IPS-18c (cell line): ENCODE data around the gene KCTD5.

Source experiments
- H3K4me3 ChIP-seq: 2 replicates; pipeline ENCODE4 v1.7.0; 2013; ENCODE audit warnings: low read depth, mild to moderate bottlenecking, low read length, moderate library complexity; ENCODE audit not compliant: insufficient read depth
- H3K9me3 ChIP-seq: one replicate; pipeline ENCODE4 v1.6.1; 2013; ENCODE audit warnings: mild to moderate bottlenecking, low read length, moderate library complexity; ENCODE audit not compliant: control insufficient read depth, insufficient read depth

KCTD5 gene

GRCh38 chr16:2702871-2703745 is 20.8 kb downstream of the KCTD5 start:
- H3K4me3 ChIP-seq, result no peak overlapping the region
- H3K9me3 ChIP-seq, result no peaks in the 10 kb centered on the region

GRCh38 chr16:2704166-2704982 is 22.1 kb downstream of the KCTD5 start:
- no peaks in the 10 kb centered on the region for H3K9me3 ChIP-seq
- no peak overlapping the region for H3K4me3 ChIP-seq

GRCh38 chr16:2704983-2705275 is 22.6 kb downstream of the KCTD5 start:
- Histone ChIP-seq H3K9me3 (no peaks in the 10 kb centered on the region), H3K4me3 (no peak overlapping the region)

GRCh38 chr16:2705351-2705750 is 23.0 kb downstream of the KCTD5 start:
- H3K4me3 ChIP-seq, result no peak overlapping the region
- H3K9me3 ChIP-seq, result no peaks in the 10 kb centered on the region

- Histone ChIP-seq H3K4me3 (no peak overlapping the region), H3K9me3 (no peaks in the 10 kb centered on the region)
These were observed 23.8 kb downstream of the KCTD5 start for GRCh38 chr16:2706085-2706484.

- no peaks in the 10 kb centered on the region for H3K9me3 ChIP-seq
- H3K4me3 ChIP-seq, result no peak overlapping the region
These were observed 24.4 kb downstream of the KCTD5 start for GRCh38 chr16:2706611-2707311.

GRCh38 chr16:2707368-2708289 is 25.3 kb downstream of the KCTD5 start:
- no peak overlapping the region for H3K4me3 ChIP-seq
- H3K9me3 ChIP-seq, result no peaks in the 10 kb centered on the region

- H3K9me3 ChIP-seq, result no peaks in the 10 kb centered on the region
- H3K4me3 ChIP-seq, result no peak overlapping the region
These were observed 25.9 kb downstream of the KCTD5 start for GRCh38 chr16:2708290-2708639.

GRCh38 chr16:2708955-2709587 is 26.7 kb downstream of the KCTD5 start:
- Histone ChIP-seq H3K9me3 (no peaks in the 10 kb centered on the region), H3K4me3 (no peak overlapping the region)

GRCh38 chr16:2709588-2709984 is 27.3 kb downstream of the KCTD5 start:
- no peak overlapping the region for H3K4me3 ChIP-seq
- H3K9me3 ChIP-seq, result no peaks in the 10 kb centered on the region

GRCh38 chr16:2710021-2710710 is 27.8 kb downstream of the KCTD5 start:
- no peaks in the 10 kb centered on the region for H3K9me3 ChIP-seq
- no peak overlapping the region for H3K4me3 ChIP-seq

- Histone ChIP-seq H3K9me3 (no peaks in the 10 kb centered on the region), H3K4me3 (no peak overlapping the region)
These were observed 28.4 kb downstream of the KCTD5 start for GRCh38 chr16:2710711-2711231.

- no peaks in the 10 kb centered on the region for H3K9me3 ChIP-seq
- no peak overlapping the region for H3K4me3 ChIP-seq
These were observed 29.2 kb downstream of the KCTD5 start for GRCh38 chr16:2711370-2712062.

- Histone ChIP-seq H3K9me3 (no peaks in the 10 kb centered on the region), H3K4me3 (no peak overlapping the region)
These were observed 29.7 kb downstream of the KCTD5 start for GRCh38 chr16:2712063-2712441.

- H3K4me3 ChIP-seq, result no peak overlapping the region
- no peaks in the 10 kb centered on the region for H3K9me3 ChIP-seq
These were observed 30.2 kb downstream of the KCTD5 start for GRCh38 chr16:2712546-2712945.
